GM21786 (cell line): ENCODE measurements around the gene RAB33B.
A peak's percentile ranks its signal among the peaks of the same experiment; 100 is the strongest.
"Not testable (repeated sequence)": the region's sequence is repeated elsewhere in the genome, so short reads cannot be mapped to it uniquely, and the experiment has no call there.

Experiments
- ATAC-seq: cut with Tn5 transposase; IDR thresholded peaks from one replicate; pipeline ENCODE4 v1.9.1; 2021; ENCODE audit not compliant: unreplicated experiment

RAB33B gene

DNA sequence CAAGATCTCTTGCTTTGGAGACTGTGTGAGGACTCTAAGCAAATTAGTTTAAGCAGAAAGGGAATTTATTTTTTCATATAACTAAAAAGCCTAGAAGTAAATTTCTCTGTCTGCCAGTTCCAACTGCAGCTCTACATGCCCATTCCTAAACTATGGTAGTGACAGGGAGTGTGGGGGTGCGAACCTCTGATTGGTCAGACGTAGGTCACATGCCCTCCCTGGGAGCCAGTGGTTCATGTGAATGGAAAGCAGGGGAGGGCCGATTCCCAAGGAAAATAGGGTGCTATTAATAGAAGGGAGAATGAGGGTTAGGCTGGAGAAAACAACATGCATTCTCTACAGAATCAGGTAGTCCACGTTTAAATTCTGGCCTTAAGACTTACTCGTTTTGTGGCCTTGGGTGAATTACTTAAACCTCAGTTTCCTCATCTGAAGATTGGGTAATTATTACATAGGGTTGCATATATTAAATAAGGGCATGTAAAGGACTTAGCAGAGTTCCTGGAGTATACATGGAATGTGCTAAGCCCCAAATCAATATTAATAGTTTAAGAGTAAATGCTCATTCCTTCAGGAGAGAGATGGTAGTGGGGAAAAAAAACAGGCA lies 7.2 kb downstream of the RAB33B start:
- no peak for ATAC-seq

DNA sequence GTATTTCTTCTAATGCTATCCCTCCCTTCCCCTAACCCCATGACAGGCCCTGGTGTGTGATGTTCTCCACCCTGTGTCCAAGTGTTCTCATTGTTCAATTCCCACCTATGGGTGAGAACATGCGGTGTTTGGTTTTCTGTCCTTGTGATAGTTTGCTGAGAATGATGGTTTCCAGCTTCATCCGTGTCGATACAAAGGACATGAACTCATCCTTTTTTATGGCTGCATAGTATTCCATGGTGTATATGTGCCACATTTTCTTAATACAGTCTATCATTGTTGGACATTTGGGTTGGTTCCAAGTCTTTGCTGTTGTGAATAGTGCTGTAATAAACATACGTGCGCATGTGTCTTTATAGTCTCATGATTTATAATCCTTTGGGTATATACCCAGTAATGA lies 10.6 kb downstream of the RAB33B start:
- ATAC-seq = not testable (repeated sequence)

DNA sequence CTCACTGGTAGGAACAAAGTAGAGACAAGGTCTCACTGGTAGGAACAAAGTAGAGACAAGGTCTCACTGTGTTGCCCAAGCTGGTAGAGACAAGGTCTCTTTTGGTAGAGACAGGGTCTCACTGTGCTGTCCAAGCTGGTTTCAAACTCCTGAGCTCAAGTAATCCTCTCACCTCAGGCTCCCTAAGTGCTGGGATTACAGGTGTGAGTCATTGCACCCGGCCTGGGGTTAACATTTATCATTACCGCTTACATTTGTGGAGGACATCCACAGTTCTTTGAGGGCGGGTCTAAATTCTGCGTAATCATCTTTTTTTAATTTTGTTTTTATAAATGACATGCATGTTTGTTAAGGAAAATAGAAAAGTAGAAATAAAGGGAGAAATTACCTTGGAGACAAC lies 12.0 kb downstream of the RAB33B start:
- ATAC-seq = no peak

DNA sequence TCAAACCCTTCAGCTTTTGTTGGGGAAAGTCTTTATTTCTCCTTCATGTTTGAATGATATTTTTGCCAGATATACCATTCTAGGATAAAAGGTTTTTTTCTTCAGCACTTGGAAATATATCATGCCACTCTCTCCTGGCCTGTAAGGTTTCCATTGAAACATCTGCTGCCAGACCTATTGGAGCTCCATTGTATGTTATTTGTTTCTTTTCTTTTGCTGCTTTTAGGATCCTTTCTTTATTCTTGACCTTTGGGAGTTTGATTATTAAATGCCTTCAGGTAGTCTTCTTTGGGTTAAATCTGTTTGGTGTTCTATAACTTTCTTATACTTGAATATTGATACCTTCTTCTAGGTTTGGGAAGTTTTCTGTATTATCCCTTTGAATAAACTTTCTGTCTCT lies 14.8 kb downstream of the RAB33B start:
- ATAC-seq = not testable (repeated sequence)

DNA sequence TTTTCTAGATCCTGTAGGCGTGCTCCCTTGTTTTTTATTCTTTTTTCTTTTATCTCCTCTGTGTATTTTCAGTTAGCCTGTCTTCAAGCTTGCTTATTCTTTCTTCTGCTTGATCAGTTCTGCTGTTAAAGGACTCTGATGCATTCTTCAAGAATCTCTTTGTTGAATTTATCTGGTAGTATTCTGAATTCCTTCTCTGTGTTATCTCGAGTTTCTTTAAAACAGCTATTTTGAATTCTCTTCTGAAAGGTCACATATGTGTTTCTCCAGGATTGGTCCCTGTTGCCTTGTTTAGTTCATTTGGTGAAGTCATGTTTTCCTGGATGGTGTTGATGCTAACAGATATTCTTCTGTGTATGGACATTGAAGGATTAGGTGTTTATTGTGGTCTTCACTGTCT lies 15.3 kb downstream of the RAB33B start:
- no peak for ATAC-seq

DNA sequence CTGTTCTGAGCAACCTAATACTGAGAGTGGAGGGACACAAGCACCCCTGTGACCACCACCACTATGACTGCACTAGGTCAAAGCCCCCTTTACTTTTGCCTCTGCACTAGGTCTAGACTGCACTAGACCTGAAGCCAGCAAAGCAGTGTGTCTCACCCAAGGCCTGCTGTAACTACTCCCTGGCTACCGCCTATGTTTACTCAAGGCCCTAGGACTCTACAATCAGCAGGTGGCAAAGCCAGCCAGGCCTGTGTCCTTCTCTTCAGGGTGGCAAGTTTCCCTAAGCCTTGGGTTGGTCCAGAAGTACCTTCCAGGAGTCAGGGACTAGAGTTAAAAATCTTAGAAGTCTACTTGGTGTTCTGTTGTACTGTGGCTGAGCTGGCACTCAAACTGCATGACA lies 15.9 kb downstream of the RAB33B start:
- ATAC-seq = no peak

DNA sequence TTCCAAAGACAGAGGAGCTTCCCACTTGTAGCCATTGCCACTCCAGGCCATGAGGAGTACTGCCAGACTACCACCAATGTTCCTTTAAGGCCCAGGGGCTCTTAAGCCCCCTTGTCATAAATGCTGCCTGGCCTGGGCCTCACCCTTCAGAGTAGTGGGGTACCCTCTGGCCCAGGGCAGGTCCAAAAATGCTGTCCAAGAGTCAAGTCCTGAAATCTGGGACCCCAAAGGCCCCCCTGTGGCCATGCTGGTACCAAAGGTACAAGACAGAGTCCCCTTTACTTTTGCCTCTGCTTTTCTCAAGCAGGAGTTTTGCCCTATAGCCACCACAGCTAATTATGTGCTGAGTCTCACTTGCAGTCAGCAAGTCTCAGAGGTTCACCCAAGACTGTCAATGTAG lies 16.4 kb downstream of the RAB33B start:
- no peak for ATAC-seq

DNA sequence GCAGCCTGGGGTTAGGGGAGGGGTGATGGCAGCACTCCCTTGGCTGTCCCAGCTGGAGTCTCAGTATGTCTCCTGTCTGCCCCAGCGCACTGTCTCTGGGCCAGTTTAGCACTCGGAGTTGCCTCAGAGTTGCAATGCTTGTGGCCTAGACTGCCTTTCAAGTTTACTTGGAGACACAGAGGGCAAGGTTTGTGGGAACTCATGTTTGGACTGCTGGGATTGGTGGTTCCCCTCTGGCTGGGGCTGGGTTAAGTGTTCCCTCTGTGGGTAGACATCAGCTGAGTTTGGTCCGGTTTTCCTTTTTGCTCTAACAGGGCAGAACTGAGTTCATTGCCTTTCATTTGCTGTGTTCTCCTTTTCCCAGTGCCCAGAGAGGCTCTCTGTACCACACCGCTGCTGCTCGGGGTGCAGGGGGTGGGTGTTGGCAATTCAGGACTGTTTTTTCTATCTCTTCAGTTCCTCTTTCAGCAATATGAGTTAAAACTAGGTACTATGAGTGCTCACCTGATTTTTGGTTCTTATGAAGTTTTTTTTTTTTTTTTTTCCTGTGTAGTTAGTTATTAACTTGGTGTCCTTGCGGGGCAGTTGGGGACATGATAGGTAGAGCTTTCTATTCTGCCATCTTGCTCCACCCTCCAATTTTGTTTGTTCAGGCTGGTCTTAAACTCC lies 17.2 kb downstream of the RAB33B start:
- ATAC-seq = peak; percentile 50

DNA sequence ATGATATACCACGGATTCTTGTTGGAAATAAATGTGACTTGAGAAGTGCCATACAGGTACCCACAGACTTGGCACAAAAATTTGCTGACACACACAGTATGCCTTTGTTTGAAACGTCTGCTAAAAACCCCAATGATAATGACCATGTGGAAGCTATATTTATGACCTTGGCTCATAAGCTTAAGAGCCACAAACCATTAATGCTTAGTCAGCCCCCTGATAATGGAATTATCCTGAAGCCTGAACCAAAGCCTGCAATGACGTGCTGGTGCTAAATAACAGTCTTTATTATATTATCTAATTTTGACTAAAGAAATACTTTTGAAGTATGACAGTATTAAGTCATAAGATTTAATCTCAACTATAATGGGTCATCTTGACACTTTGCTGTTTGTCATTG lies 18.9 kb downstream of the RAB33B start:
- ATAC-seq = no peak

DNA sequence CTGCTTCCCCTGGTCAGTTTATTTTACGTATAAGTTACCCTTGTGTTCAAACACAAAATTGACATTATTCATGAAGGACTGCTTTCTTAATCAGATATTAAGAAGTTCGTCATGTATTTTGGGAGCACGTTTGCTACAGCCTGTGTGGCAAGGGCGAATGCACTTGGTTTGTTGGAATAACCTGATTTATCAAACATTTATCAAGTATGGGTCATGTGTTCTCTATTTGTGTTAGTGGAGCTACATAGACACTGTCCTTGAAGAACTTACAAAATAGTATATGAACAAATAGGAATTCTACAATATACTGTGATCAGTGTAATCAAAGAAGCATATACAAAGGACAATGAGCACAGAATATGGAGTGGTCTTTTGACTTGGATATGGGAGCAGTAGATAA lies 22.4 kb downstream of the RAB33B start:
- no peak for ATAC-seq

DNA sequence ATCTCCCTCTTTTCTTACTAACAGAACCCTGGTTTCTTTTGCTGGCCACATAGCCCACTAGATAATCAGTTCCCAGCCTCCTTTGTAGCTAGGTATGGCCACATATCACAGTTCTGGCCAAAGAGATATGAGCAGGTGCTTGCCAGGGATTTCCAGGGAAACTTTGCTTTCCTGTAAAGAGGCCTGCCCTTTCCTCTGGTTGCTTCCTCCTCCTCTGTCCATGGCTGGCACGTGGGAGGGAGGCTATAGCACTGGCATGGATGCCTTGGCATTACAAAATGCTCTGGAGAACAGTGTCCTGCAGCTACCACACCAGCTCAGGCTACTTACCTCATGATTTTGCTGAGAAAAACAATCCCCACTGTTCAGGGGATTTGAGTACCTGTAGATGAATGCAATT lies 27.5 kb downstream of the RAB33B start:
- no peak for ATAC-seq

DNA sequence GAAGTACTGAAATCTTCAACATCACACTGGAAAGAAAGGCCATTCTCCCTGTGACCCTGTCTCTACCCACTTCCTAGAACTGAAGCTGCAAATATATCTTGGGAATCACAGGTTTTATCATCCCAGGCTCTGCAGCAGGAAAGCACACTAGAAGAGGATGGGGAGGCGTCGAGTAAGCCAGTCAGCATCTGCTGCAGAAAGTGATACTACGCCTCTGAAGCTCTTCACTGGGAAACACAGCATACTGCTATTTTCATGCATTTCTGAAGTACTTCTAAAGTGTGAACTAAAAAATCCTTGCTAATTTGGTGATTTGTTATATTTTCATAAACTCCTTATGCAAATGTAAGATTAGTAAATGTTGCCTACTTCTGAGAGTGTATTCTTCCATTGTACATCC lies 29.1 kb downstream of the RAB33B start:
- no peak for ATAC-seq

DNA sequence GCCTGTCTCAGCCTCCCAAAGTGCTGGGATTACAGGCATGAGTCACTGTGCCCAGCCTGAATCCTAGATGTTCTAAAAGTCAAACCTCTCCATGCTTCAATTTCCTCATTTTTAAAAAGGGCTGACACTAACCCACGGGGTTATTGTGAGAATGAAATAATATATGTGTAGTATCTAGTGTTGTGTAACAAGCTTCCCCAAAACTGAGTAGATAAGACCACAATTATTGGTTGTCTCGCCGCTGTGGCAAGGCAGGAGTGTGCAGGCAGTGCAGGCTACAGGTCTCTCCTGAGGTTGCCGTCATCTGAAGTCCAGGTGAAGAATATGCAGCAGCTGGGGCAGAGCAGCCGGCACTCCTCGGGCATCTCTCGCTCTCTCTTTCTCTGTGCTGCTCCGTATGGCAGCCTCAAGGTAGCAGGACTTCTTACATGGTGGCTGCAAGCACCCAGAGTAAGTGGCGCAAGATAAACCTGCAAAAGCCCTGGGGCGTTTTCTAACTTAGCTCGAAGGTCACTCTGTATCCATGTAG lies 30.9 kb downstream of the RAB33B start:
- no peak for ATAC-seq

DNA sequence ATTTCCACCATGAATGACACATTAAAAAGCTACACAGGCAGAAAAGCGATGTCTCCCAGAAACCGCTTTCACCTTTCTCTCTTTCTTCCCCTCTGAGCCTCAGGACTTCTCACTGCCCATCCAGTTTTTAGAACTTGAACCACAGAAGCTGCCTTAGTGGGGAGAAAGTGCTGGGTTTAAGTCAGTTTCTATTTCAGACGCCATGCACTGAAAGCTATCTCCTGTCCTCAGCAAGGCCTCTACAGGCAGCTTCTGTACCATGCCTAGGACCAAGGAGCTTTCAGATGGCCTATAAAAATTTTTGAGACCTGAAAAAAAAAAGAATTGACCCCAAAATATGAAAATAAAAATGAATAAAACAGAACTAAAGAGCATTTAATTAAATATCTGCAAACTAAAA lies 34.5 kb downstream of the RAB33B start:
- ATAC-seq = no peak

DNA sequence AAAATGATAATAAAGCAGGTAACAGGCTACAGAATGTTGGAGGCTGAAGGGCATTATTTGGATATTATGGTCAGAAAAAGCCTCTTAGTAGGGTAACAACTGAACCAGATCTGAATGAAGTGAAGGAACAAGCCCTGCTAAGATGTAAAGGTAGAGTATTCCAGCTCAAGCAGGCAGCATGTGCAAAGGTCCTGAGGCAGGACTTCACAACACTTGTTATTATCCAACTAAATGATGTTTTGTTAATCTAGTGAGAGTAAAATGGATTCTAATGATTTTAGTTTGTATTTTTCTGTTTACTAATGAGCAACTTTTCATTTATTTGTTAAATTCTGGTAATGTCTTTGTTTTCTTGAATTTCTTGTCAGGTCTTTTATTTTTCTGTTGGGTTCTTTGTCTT lies 35.7 kb downstream of the RAB33B start:
- ATAC-seq = no peak

DNA sequence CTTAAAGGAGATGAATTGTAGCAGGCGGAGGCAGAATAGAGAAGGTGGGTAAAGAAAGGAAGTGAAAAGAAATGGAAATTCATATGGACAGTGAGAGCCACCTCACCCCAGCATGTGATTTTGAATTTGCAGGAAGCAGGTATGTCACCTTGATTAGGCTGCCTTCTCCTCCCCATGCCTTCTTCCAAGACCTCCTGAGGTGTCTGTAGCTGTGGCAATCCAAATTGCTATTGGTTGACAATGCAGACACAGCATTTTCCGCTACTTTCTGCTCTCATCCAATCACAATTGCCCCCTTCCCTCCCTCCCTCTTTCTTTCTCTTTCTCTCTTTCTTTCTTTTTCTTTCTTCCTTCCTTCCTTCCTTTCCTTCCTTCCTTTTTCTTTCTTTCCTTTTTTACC lies 38.5 kb downstream of the RAB33B start:
- ATAC-seq = no peak

DNA sequence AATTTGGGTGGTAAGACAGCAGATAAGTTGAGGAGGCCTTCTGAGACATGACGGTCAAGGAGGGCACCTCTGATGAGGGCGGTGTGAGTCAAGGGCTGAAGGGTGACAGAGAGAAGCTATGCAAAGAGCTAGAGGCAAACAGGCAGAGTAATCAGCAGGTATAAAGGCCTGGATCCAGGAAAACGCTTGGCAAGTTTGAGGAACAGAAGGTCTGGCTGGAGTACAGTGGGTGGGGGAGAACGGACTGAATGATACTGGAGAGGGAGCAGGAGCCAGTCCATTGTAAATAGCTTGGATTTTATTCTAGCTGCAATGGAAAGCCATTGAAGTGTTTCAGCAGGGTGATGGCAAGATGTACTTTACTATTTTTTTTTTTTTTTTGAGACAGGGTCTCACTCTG lies 39.3 kb downstream of the RAB33B start:
- ATAC-seq = no peak

DNA sequence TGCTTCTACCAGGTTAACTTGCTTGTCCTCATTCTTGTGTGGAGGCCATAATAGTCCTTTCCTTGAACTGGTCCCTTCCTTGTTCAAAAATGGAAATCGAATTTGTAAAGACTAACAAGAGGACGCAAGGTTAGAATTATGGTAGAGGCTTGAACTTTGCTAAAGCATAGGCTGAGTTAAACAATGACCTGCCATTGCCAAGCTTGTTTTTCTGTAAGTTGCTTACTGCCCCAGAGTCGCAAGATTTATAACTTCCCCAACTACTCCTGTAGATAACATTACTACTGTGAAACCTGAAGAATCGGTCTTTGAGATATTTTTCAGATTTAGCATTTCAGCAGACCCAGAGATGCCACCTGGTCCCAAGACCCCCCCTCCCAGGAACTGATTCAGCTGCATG lies 45.3 kb downstream of the RAB33B start:
- ATAC-seq = no peak

DNA sequence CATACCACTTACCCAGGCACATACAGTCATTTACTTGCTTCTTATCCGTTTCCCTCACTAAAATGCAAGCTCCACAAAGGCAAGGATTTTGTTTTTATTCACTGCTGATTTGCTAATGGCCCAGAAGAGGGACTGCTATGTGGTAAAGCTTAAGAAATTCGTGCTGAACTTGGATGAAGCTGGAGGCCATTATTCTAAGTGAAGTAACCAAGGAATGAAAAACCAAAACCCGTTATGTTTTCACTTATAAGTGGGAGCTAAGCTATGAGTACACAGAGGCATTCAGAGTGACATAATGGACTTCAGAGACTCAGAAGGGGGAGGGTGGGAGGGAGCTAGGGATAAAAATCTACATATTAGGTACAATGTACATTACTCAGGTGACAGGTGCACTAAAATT lies 47.2 kb downstream of the RAB33B start:
- ATAC-seq = no peak

DNA sequence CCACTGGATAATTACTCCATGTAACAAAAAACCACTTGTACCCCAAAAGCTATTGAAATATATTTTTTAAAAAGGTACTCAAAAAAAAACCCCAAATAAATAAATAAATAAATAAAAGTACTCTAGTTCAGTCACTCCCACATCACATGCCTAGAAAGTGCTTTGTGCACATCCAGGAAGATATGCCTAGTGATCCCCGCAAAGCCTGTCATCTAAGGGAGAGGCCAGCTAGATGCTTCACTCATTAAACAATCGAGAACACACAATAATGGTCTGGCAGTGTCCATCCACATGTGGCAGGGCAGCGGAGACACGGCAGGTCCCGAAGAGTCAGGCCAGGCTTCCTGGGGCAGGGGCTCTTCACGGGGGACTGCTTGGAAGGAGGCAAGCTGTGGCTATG lies 47.6 kb downstream of the RAB33B start:
- ATAC-seq = no peak

DNA sequence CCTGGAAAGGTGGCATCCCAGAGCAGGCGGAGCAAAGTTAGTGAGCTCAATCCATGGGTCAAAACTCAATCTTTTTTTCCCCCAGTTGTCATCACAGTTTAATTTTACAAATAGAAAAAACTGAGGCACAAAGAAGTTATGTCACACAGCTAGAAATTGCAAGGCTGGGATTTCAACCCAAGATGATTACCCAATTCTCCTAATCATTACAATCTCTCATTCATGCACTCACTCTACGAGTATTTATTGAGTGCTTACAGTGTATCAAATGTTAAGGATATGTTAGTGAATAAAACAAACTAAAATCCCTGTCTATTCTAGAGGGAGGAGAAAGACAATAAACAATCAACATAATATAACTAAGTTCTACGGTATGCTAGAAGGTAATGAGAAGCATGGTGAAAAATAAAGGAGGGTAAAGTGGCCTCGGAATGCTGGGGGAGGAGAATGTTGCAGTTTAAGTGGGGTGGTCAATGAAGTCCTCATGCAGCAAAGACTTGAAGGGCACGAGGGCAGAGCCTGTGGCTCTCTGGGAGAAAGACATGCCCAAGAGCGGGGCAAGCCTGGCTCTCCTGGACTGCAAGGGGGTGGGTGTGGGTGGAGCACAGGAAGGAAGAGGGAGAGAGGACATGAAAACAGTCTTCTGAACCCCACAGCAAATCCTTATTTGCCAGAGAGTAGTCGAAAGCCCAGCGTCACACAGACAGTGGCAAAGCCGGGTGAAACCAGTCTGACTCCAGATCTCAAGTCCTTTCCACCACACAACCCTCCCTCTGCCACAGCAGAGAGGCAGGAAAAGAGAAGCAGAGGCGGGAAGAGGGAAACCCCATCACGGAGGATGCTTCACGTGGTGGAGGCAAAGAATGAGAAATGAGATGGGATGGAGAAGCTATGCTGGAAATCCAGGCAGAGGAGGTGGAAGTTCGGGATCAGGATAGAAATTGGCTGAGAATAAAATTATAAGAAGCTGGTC lies 48.3 kb downstream of the RAB33B start:
- no peak for ATAC-seq
